Gastroesophageal sphincter (tissue), 4 donors: ENCODE data around the gene RAG2. TPM values are rescaled to one million over a fixed set of nuclear protein-coding genes. Genes with fewer than 3 reads are reported as not detected.

Experiments used
- ATAC-seq: fragments of 150-250 bp; one replicate; pipeline ENCODE4 v1.9.1; 2016; ENCODE audit warnings: mild to moderate bottlenecking, moderate library complexity
- H3K27ac ChIP-seq, 4 donors: fragments of 200-600 bp; sonication (generic) in 3 of 4; 1 replicate in 3 of 4; 2 replicates in 1 of 4; pipeline ENCODE4 v1.5.1; 2016 to 2019
- H3K27me3 ChIP-seq: fragments of 200-600 bp; sonication (generic); one replicate; pipeline ENCODE4 v1.5.1; 2019
- H3K36me3 ChIP-seq, 2 donors: fragments of 200-600 bp; sonication (generic); one replicate each; pipeline ENCODE4 v1.5.1; 2019; ENCODE audit warnings: control low read depth in 1 of 2
- H3K4me1 ChIP-seq, 3 donors: fragments of 200-600 bp; sonication (generic); 1 replicate in 2 of 3; 2 replicates in 1 of 3; pipeline ENCODE4 v1.5.1; 2016 to 2019; ENCODE audit warnings: control low read depth in 2 of 3
- H3K4me3 ChIP-seq, 2 donors: fragments of 200-600 bp; sonication (generic); one replicate each; pipeline ENCODE4 v1.5.1; 2019; ENCODE audit warnings: mild to moderate bottlenecking in 1 of 2, moderate library complexity in 1 of 2
- H3K9me3 ChIP-seq, 3 donors: fragments of 200-600 bp; sonication (generic); one replicate each; pipeline ENCODE4 v1.5.1; 2017 to 2019; ENCODE audit warnings: control low read depth in 2 of 3
- EP300 ChIP-seq: sonication (generic); formaldehyde crosslinking; IDR thresholded peaks from one replicate; pipeline ENCODE4 v1.6.1; 2017; ENCODE audit warnings: antibody characterized with exemption, mild to moderate bottlenecking
- POLR2A ChIP-seq, 2 donors: fragments of 450-650 bp; IDR thresholded peaks; one replicate each; pipeline ENCODE4 v1.6.1; 2017; ENCODE audit warnings: antibody characterized with exemption in 2 of 2, mild to moderate bottlenecking in 2 of 2, moderate library complexity in 1 of 2
- POLR2AphosphoS5 ChIP-seq: sonication (generic); formaldehyde crosslinking; IDR thresholded peaks from one replicate; pipeline ENCODE4 v1.6.1; 2017; ENCODE audit warnings: antibody characterized with exemption
- WGBS, 2 donors: methylation state at CpG; one replicate each; pipeline ENCODE4 v1.1.5; 2018; ENCODE audit warnings: low coverage in 1 of 2; 5-methylcytosine and 5-hydroxymethylcytosine counted together
- total RNA-seq, 4 donors: library from RNA; depleted of rRNA; stranded (reverse); fragments of >200 nt; gene quantifications; one replicate each; pipeline ENCODE4 v1.1.0, GENCODE V29; 2016
- TF ChIP-seq, protein P1 (sequence below), 4 experiments: fragments of 200-600 bp in 2 of 4; fragments of 450-650 bp in 2 of 4; sonication (generic) in 1 of 4; IDR thresholded peaks; one replicate each; pipeline ENCODE4 v1.5.1; 2017 to 2019; ENCODE audit warnings: antibody characterized with exemption in 4 of 4, mild to moderate bottlenecking in 2 of 4, moderate library complexity in 2 of 4

Gene RAG2
- total RNA-seq, 4 donors from 2014 or later: not detected

DNA sequence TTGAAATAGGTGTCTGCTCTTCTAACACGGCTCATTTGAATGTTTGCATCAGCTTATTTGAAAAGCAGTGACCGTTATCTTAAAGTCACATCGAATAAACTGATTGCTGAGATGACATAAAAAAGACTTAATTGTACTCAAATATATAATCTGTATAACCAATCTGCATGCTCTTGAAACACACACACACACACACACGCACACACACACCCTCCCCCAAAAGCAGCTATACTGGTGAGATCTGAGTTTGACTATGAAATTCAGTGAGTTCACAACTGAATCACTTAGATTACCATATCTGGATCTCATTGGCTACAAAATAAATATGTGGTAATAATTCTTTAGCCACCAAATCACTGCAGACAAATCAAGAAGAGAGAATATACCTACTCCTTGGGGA lies 7.5 kb downstream of the RAG2 start:
- WGBS, 2 donors: 67% methylated on average over 4 of the region's 4 CpGs

DNA sequence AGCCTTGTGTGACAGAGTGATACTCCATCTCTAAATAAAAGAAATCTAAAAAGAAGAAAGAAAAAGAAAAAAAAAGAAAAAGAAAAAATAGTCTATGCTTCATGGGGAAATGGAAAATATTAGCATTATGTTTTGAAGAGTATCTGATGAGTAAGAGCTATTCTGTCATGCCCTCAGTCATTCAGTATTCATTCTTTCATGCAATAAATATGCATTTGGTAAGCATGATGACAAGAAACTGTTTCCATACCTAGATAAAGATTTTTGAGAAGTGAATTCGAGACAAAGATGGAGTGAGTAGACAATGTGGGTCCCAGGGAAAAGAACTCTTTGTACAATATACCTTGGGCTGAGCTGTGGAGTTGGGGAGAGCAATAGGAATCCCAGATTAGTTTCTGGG lies 9.9 kb downstream of the RAG2 start:
- Histone ChIP-seq H3K9me3 (no peaks in the 10 kb centered on the region), H3K27me3 (peaks cover 6% of the 10 kb centered on the region), H3K4me3 (no peak overlapping the region), H3K36me3 (no peaks in the 10 kb centered on the region), H3K4me1 (no peaks in the 10 kb centered on the region), H3K27ac (no peak overlapping the region)
- no peak for ATAC-seq
- no peak for TF ChIP-seq EP300
- TF ChIP-seq POLR2AphosphoS5: no peak
- TF ChIP-seq, protein P1, sequence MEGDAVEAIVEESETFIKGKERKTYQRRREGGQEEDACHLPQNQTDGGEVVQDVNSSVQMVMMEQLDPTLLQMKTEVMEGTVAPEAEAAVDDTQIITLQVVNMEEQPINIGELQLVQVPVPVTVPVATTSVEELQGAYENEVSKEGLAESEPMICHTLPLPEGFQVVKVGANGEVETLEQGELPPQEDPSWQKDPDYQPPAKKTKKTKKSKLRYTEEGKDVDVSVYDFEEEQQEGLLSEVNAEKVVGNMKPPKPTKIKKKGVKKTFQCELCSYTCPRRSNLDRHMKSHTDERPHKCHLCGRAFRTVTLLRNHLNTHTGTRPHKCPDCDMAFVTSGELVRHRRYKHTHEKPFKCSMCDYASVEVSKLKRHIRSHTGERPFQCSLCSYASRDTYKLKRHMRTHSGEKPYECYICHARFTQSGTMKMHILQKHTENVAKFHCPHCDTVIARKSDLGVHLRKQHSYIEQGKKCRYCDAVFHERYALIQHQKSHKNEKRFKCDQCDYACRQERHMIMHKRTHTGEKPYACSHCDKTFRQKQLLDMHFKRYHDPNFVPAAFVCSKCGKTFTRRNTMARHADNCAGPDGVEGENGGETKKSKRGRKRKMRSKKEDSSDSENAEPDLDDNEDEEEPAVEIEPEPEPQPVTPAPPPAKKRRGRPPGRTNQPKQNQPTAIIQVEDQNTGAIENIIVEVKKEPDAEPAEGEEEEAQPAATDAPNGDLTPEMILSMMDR (IDR thresholded peaks at IDR 0.05): no peak
- TF ChIP-seq POLR2A (IDR thresholded peaks at IDR 0.05): no peak
- WGBS, 2 donors: 25 to 63% methylated on average over 1 of the region's 1 CpG

More for the DNA sequence above, 7.5 kb downstream of the RAG2 start:
- no peaks in the 10 kb centered on the region for H3K9me3 ChIP-seq
- no peak overlapping the region for H3K4me3 ChIP-seq
- TF ChIP-seq POLR2A (IDR thresholded peaks at IDR 0.05) (no peak), POLR2AphosphoS5 (no peak), EP300 (no peak)
- TF ChIP-seq, protein P1 (IDR thresholded peaks at IDR 0.05): no peak
- H3K36me3 ChIP-seq: no peaks in the 10 kb centered on the region
- no peak overlapping the region for H3K27ac ChIP-seq
- peaks cover 6% of the 10 kb centered on the region for H3K27me3 ChIP-seq
- H3K4me1 ChIP-seq: peaks cover 0 to 7% (median 1%) of the 10 kb centered on the region in 3 donors
- ATAC-seq: no peak

DNA sequence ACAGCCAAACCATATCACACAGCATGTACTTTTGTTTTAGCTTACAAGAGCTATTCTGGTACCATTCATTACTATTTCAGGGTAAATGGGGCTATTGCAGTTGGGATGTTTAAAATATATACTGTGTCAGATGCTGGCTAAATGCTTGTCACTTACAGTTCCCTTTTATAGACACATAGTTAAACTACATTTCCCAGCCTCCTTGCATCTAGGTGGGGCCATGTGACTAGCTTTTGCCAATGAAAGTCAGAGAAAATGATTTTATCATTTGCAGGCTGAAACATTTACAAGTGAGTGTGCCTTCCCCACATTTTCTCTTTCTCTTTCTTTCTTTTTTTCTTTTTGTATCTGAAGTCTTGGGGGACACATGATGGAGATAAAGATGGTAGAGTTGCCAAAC lies 11.5 kb downstream of the RAG2 start:
- ATAC-seq: no peak
- Histone ChIP-seq H3K27me3 (no peaks in the 10 kb centered on the region), H3K4me1 (no peaks in the 10 kb centered on the region), H3K36me3 (no peaks in the 10 kb centered on the region), H3K27ac (no peak overlapping the region), H3K4me3 (no peak overlapping the region), H3K9me3 (no peaks in the 10 kb centered on the region)
- TF ChIP-seq POLR2A (IDR thresholded peaks at IDR 0.05) (no peak), EP300 (no peak), POLR2AphosphoS5 (no peak)
- TF ChIP-seq, protein P1 (IDR thresholded peaks at IDR 0.05): no peak

DNA sequence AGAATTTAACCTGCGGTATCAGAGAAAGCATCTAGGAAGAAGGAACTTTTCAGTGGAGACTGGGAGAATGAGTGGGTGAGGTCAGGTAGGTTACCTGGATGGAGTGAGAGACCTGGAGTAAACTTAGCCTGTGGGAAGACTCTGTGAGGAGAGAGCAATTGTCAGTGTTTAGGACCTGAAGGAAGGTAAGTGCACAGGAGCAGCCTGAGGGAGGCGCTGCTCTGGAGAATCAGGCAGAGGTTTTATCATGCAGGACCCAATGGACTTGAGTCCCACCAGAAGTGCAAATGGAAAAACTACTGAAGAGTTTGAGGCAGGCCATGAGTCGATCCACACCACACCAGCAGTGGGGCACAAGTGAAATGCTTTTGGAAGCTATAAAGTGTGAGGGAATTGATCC lies 14.4 kb downstream of the RAG2 start:
- 59 to 100% methylated on average over 1 to 3 of the region's 3 CpGs for WGBS, 2 donors

DNA sequence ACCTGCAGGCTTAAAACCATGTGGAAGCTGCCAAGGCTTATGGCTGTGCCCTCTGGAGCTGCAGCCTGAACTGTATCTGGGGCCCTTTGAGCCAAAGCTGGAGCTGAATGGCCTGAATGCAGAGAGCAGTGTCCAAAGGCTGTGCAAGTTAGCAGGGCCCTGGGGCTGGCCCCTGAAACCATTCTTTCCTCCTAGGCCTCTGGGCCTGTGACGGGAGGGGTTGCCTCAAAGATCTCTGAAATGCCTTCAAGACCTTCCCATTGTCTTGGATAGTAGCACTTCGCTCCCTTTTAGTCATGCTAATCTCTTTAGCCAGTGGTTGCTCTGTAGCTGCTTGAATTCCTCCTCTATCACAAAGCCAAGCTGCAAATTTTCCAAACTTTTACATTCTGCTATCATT lies 16.5 kb downstream of the RAG2 start:
- no peak overlapping the region for H3K4me3 ChIP-seq
- TF ChIP-seq EP300 (no peak), POLR2AphosphoS5 (no peak), POLR2A (IDR thresholded peaks at IDR 0.05) (no peak)
- TF ChIP-seq, protein P1 (IDR thresholded peaks at IDR 0.05): no peak
- H3K27me3 ChIP-seq: no peaks in the 10 kb centered on the region
- H3K4me1 ChIP-seq: peaks cover 0 to 18% (median 4%) of the 10 kb centered on the region in 3 donors
- no peaks in the 10 kb centered on the region for H3K9me3 ChIP-seq
- ATAC-seq: no peak
- H3K27ac ChIP-seq: no peak overlapping the region
- no peaks in the 10 kb centered on the region for H3K36me3 ChIP-seq
- WGBS, 2 donors: 55 to 100% methylated on average over 1 of the region's 2 CpGs

More for the DNA sequence above, 14.4 kb downstream of the RAG2 start:
- H3K4me3 ChIP-seq: no peak overlapping the region
- H3K36me3 ChIP-seq: no peaks in the 10 kb centered on the region
- no peaks in the 10 kb centered on the region for H3K27me3 ChIP-seq
- no peak for ATAC-seq
- H3K27ac ChIP-seq: no peak overlapping the region
- H3K4me1 ChIP-seq: peaks cover 0 to under 1% (median 0%) of the 10 kb centered on the region in 3 donors
- no peaks in the 10 kb centered on the region for H3K9me3 ChIP-seq
- no peak for TF ChIP-seq EP300
- no peak for TF ChIP-seq POLR2A (IDR thresholded peaks at IDR 0.05)
